ENCODE measurements around the gene WDR62.

The WDR62 gene

DNA sequence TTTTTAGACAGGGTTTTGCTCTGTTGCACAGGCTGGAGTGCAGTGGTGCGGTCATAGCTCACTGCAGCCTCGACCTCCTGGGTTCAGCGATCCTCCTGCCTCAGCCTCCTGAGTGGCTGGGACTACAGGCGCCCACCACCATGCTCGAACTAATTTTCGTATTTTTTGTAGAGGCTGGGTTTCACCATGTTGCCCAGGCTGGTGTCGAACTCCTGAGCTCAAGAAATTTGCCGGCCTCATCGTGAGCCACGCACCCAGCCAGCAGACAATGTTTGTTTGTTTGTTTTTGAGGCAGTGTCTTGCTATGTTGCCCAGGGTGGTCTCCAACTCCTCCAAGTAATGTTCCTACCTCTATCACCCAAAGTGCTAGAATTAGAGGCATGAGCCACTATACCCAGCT is 98.4 kb downstream of the WDR62 start:
- no peak overlapping the region for H2BK15ac ChIP-seq (replicated peaks; ENCODE audit: low read depth)
- no peak overlapping the region for H3K4me2 ChIP-seq (ENCODE audit: low read length)
- H3K23ac ChIP-seq (ENCODE audit: low read length) = no peak overlapping the region
- no peak overlapping the region for H4K8ac ChIP-seq (ENCODE audit: low read depth, low read length)
- no peaks in the 10 kb centered on the region for H3K27me3 ChIP-seq (ENCODE audit: insufficient read depth, low read length, poor library complexity)
- H3K4ac ChIP-seq (ENCODE audit: low read depth, low read length) = no peak overlapping the region
- H3K9ac ChIP-seq (ENCODE audit: low read length) = no peak overlapping the region
- no peak overlapping the region for H3K56ac ChIP-seq (ENCODE audit: low read length)
- DNase-seq = no peak
- H3K4me1 ChIP-seq (ENCODE audit: control insufficient read depth, low read depth, low read length) = no peaks in the 10 kb centered on the region
- H3K18ac ChIP-seq (ENCODE audit: low read length) = no peak overlapping the region
- no peak overlapping the region for H2AK5ac ChIP-seq (ENCODE audit: low read length)
- H2BK5ac ChIP-seq (ENCODE audit: low read length) = no peak overlapping the region
- no peaks in the 10 kb centered on the region for H3K79me1 ChIP-seq (ENCODE audit: low read length)
- no peak overlapping the region for H3K27ac ChIP-seq (ENCODE audit: low read depth, low read length)
- H3K79me2 ChIP-seq (ENCODE audit: control insufficient read depth, insufficient read depth, low read length) = no peaks in the 10 kb centered on the region
- no peak overlapping the region for H2BK120ac ChIP-seq (ENCODE audit: low read depth, low read length)
- peaks cover 4% of the 10 kb centered on the region for H3K36me3 ChIP-seq (ENCODE audit: control insufficient read depth, insufficient read depth, low read length)
- no peak overlapping the region for H4K5ac ChIP-seq (ENCODE audit: low read length)
- no CpG with 5 or more reads among the region's 10 CpGs for WGBS (ENCODE audit: extremely low coverage, insufficient coverage, low lambda C conversion rate)
- H3K4me3 ChIP-seq (ENCODE audit: low read length) = no peak overlapping the region

All from mesendoderm (in vitro differentiated cells).